Measurements from ENCODE around the gene MCOLN1. TPM values are rescaled to one million over a fixed set of nuclear protein-coding genes. Genes with fewer than 3 reads are reported as not detected.

The MCOLN1 gene
- total and polyA plus RNA-seq, 2 experiments from 2014 or later: 7.2 to 16.1 TPM

DNA sequence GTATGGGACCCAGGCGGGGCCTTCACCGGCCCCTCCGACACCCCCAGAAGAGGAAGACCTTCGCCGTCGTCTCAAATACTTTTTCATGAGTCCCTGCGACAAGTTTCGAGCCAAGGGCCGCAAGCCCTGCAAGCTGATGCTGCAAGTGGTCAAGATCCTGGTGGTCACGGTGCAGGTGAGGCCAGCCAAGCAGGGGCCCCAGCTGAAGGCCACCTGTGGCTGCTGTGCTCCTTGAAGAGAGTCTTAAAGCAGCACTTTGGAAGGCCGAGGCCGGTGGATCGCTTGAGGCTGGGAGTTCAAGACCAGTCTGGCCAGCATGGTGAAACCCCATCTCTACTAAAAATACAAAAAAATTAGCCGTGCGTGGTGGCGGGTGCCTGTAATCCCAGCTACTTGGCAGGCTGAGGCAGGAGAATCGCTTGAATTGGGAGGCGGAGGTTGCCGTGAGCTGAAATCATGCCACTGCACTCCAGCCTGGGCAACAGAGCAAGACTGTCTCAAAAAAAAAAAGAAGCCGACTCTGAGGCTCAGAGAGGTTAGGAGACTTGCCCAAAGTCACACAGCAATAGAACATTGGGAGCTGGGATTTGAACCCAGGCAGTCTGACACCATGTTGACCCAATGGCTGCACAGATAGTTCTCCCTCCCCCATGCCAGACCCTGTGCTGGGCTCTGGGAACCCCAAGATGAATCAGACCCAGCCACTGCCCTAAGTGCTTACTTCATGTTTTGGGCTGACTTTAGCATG lies 2.7 kb downstream of the MCOLN1 start:
- Histone ChIP-seq H3K4me1 (ENCODE audit: insufficient read depth) (peaks cover 15% of the 10 kb centered on the region), H3F3A (replicated peaks; ENCODE audit: low read depth) (no peaks in the 10 kb centered on the region; the same call in 1 of the 2 replicates), H3K27ac (ENCODE audit: low read depth) (no peak overlapping the region), H4K20me1 (replicated peaks; ENCODE audit: insufficient read depth) (no peaks in the 10 kb centered on the region), H3K27me3 (ENCODE audit: insufficient read depth) (no peaks in the 10 kb centered on the region), H3K4me2 (no peak overlapping the region), H3K4me3 (no peak overlapping the region), H3K9me2 (ENCODE audit: insufficient read depth) (no peaks in the 10 kb centered on the region), H3K36me3 (ENCODE audit: insufficient read depth) (no peaks in the 10 kb centered on the region), H2AFZ (no peak overlapping the region), H3K79me2 (replicated peaks; ENCODE audit: insufficient read depth) (peaks cover 5% of the 10 kb centered on the region; the same call in 1 of the 2 replicates)
- Mint-ChIP-seq H3K4me1 (peaks cover 6% of the 10 kb centered on the region; the same call in 2 of the 3 replicates), H3K4me3 (no peak overlapping the region), H3K36me3 (ENCODE audit: low read depth) (peaks cover 10% of the 10 kb centered on the region; the same call in 2 of the 3 replicates), H3K27ac (no peak overlapping the region), H3K27me3 (ENCODE audit: insufficient read depth, low read depth, poor library complexity) (peaks cover 7% of the 10 kb centered on the region), H3K9me3 (no peaks in the 10 kb centered on the region; the same call in 2 of the 3 replicates)
- DNase-seq (ENCODE audit: low spot score): no peak
- no peak for ATAC-seq
- TF ChIP-seq EZH2phosphoT487 (IDR thresholded peaks at IDR 0.05; ENCODE audit: unreplicated experiment): no peak
- no peak for TF ChIP-seq ZNF114 (CRISPR knock-in tag; IDR thresholded peaks at IDR 0.05)

DNA sequence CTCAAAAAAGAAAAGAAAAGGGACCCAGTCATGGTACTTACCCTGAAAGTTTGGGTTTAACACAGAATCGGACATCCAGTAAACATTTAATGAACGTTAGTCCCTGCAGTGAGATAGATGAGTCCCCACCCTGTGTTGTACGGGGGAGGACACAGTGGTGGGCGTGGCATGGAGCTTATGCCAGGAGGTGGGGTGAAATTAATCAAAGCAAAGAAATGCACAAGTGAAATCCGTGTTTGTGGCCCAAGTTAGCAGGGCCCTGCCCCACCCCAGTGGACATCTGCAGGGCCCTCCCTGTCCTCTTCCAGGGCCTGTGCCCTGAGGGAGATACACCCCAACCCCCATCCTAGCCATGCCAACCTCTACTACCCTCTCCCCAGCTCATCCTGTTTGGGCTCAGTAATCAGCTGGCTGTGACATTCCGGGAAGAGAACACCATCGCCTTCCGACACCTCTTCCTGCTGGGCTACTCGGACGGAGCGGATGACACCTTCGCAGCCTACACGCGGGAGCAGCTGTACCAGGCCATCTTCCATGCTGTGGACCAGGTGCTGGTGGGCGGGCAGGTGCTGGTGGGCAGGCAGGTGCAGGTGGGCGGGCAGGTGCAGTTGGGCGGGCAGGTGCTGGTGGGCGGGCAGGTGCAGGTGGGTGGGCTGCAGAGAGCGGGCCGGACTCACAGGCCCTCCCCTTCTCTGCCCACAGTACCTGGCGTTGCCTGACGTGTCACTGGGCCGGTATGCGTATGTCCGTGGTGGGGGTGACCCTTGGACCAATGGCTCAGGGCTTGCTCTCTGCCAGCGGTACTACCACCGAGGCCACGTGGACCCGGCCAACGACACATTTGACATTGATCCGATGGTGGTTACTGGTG lies 3.9 kb downstream of the MCOLN1 start:
- Histone ChIP-seq H3F3A (replicated peaks; ENCODE audit: low read depth) (no peaks in the 10 kb centered on the region; the same call in 1 of the 2 replicates), H4K20me1 (replicated peaks; ENCODE audit: insufficient read depth) (no peaks in the 10 kb centered on the region), H2AFZ (no peak overlapping the region), H3K4me3 (no peak overlapping the region), H3K4me1 (ENCODE audit: insufficient read depth) (peaks cover 15% of the 10 kb centered on the region), H3K9me2 (ENCODE audit: insufficient read depth) (no peaks in the 10 kb centered on the region), H3K27me3 (ENCODE audit: insufficient read depth) (no peaks in the 10 kb centered on the region), H3K36me3 (ENCODE audit: insufficient read depth) (no peaks in the 10 kb centered on the region), H3K4me2 (no peak overlapping the region), H3K27ac (ENCODE audit: low read depth) (no peak overlapping the region), H3K79me2 (replicated peaks; ENCODE audit: insufficient read depth) (peaks cover 5% of the 10 kb centered on the region; the same call in 1 of the 2 replicates)
- Mint-ChIP-seq H3K27ac (no peak overlapping the region), H3K4me3 (no peak overlapping the region), H3K4me1 (peaks cover 6% of the 10 kb centered on the region; the same call in 2 of the 3 replicates), H3K9me3 (no peaks in the 10 kb centered on the region; the same call in 2 of the 3 replicates), H3K36me3 (ENCODE audit: low read depth) (peaks cover 9% of the 10 kb centered on the region; the same call in 2 of the 3 replicates), H3K27me3 (ENCODE audit: insufficient read depth, low read depth, poor library complexity) (peaks cover 7% of the 10 kb centered on the region)
- DNase-seq (ENCODE audit: low spot score) (no peak), ATAC-seq (no peak)
- TF ChIP-seq, protein P1, sequence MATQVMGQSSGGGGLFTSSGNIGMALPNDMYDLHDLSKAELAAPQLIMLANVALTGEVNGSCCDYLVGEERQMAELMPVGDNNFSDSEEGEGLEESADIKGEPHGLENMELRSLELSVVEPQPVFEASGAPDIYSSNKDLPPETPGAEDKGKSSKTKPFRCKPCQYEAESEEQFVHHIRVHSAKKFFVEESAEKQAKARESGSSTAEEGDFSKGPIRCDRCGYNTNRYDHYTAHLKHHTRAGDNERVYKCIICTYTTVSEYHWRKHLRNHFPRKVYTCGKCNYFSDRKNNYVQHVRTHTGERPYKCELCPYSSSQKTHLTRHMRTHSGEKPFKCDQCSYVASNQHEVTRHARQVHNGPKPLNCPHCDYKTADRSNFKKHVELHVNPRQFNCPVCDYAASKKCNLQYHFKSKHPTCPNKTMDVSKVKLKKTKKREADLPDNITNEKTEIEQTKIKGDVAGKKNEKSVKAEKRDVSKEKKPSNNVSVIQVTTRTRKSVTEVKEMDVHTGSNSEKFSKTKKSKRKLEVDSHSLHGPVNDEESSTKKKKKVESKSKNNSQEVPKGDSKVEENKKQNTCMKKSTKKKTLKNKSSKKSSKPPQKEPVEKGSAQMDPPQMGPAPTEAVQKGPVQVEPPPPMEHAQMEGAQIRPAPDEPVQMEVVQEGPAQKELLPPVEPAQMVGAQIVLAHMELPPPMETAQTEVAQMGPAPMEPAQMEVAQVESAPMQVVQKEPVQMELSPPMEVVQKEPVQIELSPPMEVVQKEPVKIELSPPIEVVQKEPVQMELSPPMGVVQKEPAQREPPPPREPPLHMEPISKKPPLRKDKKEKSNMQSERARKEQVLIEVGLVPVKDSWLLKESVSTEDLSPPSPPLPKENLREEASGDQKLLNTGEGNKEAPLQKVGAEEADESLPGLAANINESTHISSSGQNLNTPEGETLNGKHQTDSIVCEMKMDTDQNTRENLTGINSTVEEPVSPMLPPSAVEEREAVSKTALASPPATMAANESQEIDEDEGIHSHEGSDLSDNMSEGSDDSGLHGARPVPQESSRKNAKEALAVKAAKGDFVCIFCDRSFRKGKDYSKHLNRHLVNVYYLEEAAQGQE (IDR thresholded peaks at IDR 0.05; ENCODE audit: unreplicated experiment): no peak
- TF ChIP-seq ZNF331 (CRISPR knock-in tag; IDR thresholded peaks at IDR 0.05; ENCODE audit: low read depth) (no peak), EZH2phosphoT487 (IDR thresholded peaks at IDR 0.05; ENCODE audit: unreplicated experiment) (no peak), EZH2 (IDR thresholded peaks at IDR 0.05; ENCODE audit: low read depth, unreplicated experiment) (no peak), ZNF462 (CRISPR knock-in tag; IDR thresholded peaks at IDR 0.05) (no peak), ZNF114 (CRISPR knock-in tag; IDR thresholded peaks at IDR 0.05) (no peak)

Measured in GM23338 (cell line).